Vagina (tissue), 2 donors: Measurements from ENCODE around the gene DPYSL5.

ENCODE experiments used
- CTCF ChIP-seq, 3 experiments: fragments of 450-650 bp in 2 of 3; fragments of 200-600 bp in 1 of 3; sonication (generic) in 1 of 3; IDR thresholded peaks; one replicate each; pipeline ENCODE4 v1.5.1; 2017 to 2019; ENCODE audit warnings: antibody characterized with exemption in 3 of 3, mild to moderate bottlenecking in 2 of 3, moderate library complexity in 2 of 3
- POLR2A ChIP-seq, 2 donors: fragments of 450-650 bp; IDR thresholded peaks; one replicate each; pipeline ENCODE4 v1.6.1; 2017; ENCODE audit warnings: antibody characterized with exemption in 2 of 2, mild to moderate bottlenecking in 2 of 2, moderate library complexity in 2 of 2
- POLR2AphosphoS5 ChIP-seq, 2 donors: sonication (generic); formaldehyde crosslinking; IDR thresholded peaks; one replicate each; pipeline ENCODE4 v1.9.0; 2017; ENCODE audit warnings: antibody characterized with exemption in 2 of 2, mild to moderate bottlenecking in 2 of 2, low read depth in 1 of 2; ENCODE audit not compliant: insufficient read depth in 1 of 2

GRCh38 chr2:26838121-26838906, 9.6 kb upstream of the DPYSL5 start:
- TF ChIP-seq CTCF (IDR thresholded peaks at IDR 0.05) (no peak), POLR2A (IDR thresholded peaks at IDR 0.05) (no peak), POLR2AphosphoS5 (IDR thresholded peaks at IDR 0.05; ENCODE audit: insufficient read depth in 1 of 2, low read depth in 1 of 2) (no peak)
